Mesothelial cell of epicardium (in vitro differentiated cells): ENCODE data around the gene RBBP8. TPM values are rescaled to one million over a fixed set of nuclear protein-coding genes. Genes with fewer than 3 reads are reported as not detected.

Experiments used
- DNase-seq, 2 experiments: peaks; one replicate each; pipeline ENCODE4 v3.0.0; 2021; ENCODE audit warnings: low spot score in 2 of 2; ENCODE audit not compliant: unreplicated experiment in 2 of 2
- H3K27ac Mint-ChIP-seq: 2 replicates; pipeline ENCODE4 v1.8.0; 2021; ENCODE audit warnings: mixed read lengths
- H3K27me3 Mint-ChIP-seq: 2 replicates; pipeline ENCODE4 v1.8.0; 2021; ENCODE audit warnings: low read depth, mixed read lengths
- H3K36me3 Mint-ChIP-seq: 2 replicates; pipeline ENCODE4 v1.8.0; 2021; ENCODE audit warnings: mixed read lengths
- H3K4me1 Mint-ChIP-seq: 2 replicates; pipeline ENCODE4 v1.8.0; 2021; ENCODE audit warnings: mixed read lengths
- H3K4me3 Mint-ChIP-seq: 2 replicates; pipeline ENCODE4 v1.8.0; 2021; ENCODE audit warnings: mild to moderate bottlenecking, moderate library complexity, mixed read lengths
- H3K9me3 Mint-ChIP-seq: 2 replicates; pipeline ENCODE4 v1.8.0; 2021; ENCODE audit warnings: mixed read lengths
- total RNA-seq: library from RNA; stranded (reverse); gene quantifications from 3 replicates; pipeline ENCODE4 v1.2.1, GENCODE V29; 2021
- TF ChIP-seq, protein P1 (sequence below): fragments of 200-600 bp; sonication (generic); IDR thresholded peaks from one replicate; pipeline ENCODE4 v1.5.0; 2021; ENCODE audit warnings: antibody characterized with exemption; ENCODE audit not compliant: unreplicated experiment

RBBP8 gene
- total RNA-seq, 1 donor from 2014 or later = 29.8 TPM

DNA sequence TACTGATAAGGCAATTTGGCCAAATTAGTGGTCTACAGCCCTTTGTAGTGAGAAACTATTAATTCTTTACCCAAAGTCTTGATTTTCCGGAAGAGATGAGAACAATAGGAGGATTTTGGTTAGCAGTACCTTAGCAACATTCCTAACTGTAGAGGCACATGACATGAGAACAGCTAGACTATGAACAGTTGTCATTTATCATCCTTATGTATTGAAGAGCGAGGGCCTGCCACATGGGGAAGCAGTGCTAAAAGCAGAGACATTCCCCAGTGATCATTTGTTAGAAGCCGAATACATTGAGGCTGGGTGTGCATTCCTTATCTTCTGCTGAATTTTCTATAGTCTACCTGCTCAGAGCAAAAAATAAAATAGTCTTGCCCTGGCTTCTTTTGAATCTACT, 65.2 kb downstream of the RBBP8 start:
- TF ChIP-seq, protein P1, sequence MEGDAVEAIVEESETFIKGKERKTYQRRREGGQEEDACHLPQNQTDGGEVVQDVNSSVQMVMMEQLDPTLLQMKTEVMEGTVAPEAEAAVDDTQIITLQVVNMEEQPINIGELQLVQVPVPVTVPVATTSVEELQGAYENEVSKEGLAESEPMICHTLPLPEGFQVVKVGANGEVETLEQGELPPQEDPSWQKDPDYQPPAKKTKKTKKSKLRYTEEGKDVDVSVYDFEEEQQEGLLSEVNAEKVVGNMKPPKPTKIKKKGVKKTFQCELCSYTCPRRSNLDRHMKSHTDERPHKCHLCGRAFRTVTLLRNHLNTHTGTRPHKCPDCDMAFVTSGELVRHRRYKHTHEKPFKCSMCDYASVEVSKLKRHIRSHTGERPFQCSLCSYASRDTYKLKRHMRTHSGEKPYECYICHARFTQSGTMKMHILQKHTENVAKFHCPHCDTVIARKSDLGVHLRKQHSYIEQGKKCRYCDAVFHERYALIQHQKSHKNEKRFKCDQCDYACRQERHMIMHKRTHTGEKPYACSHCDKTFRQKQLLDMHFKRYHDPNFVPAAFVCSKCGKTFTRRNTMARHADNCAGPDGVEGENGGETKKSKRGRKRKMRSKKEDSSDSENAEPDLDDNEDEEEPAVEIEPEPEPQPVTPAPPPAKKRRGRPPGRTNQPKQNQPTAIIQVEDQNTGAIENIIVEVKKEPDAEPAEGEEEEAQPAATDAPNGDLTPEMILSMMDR = no peak
- Mint-ChIP-seq H3K9me3 (no peaks in the 10 kb centered on the region), H3K36me3 (peaks cover 17% of the 10 kb centered on the region), H3K27ac (peak overlapping the region; percentile 39), H3K4me3 (no peak overlapping the region), H3K4me1 (peaks cover 16% of the 10 kb centered on the region), H3K27me3 (no peaks in the 10 kb centered on the region)
- DNase-seq = no peak

DNA sequence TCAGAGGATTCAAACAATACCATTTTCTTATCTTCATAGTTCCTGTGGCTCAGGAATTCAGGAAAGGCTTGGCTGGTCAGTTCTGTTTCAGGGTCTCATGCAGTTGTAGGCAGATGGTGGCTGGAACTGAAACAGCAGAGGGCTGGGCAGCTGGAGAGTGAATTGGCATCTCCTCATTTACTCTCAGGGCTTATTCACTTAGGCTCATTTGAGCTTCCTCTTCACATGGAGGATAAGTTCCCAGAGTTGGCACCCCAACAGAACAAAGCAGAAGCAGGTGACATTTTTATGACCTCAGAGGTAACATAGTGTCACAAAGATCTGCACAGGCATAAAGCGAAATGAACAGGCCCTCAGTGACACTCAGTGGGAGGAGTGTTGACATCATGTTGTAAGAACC, 66.1 kb downstream of the RBBP8 start:
- H3K27me3 Mint-ChIP-seq = no peaks in the 10 kb centered on the region
- H3K27ac Mint-ChIP-seq = peak overlapping the region; percentile 23
- no peak overlapping the region for H3K4me3 Mint-ChIP-seq
- H3K36me3 Mint-ChIP-seq = peaks cover 17% of the 10 kb centered on the region
- DNase-seq = no peak
- H3K9me3 Mint-ChIP-seq = no peaks in the 10 kb centered on the region
- H3K4me1 Mint-ChIP-seq = peaks cover 16% of the 10 kb centered on the region
- TF ChIP-seq, protein P1 = no peak

DNA sequence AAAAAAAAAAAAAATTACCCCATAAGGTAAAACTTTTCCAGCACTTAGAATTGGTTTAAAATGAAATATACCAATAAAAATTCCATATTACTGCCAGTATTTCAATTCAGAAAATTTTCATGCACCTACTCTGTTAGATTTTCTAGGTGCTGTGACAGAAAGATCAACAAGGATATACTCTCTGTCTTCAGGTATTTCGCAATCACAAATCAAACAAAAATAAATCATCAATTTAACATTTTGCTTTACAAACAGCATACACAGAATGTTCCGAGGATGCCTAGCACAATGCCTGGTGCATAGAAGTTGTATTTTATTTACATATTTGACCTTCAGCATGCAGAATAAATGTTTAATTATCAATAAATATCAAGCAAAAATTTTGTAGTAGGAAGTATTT, 66.5 kb downstream of the RBBP8 start:
- DNase-seq = no peak
- no peaks in the 10 kb centered on the region for H3K27me3 Mint-ChIP-seq
- peaks cover 16% of the 10 kb centered on the region for H3K4me1 Mint-ChIP-seq
- H3K27ac Mint-ChIP-seq = no peak overlapping the region
- H3K36me3 Mint-ChIP-seq = peaks cover 21% of the 10 kb centered on the region
- no peak overlapping the region for H3K4me3 Mint-ChIP-seq
- no peaks in the 10 kb centered on the region for H3K9me3 Mint-ChIP-seq
- TF ChIP-seq, protein P1 = no peak

DNA sequence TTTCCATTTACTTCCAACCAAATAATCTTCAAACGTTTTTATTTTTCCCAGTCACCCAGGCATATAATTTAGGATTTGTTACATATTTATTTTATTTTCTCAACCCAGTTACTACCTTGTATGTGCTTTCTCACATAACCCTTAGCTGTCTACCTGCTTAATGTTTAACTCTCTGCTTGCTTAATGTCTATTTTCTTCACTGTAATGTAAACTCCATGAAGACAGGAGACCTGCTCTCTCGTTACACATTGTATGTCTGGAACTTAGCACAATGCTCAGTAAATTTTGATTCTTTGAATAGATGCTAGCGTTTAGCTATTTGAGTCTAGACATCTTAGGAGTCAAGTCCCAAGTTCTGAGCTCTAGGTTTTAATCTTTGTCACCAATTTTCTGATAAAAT, 70.2 kb downstream of the RBBP8 start:
- DNase-seq = no peak
- H3K27ac Mint-ChIP-seq = no peak overlapping the region
- H3K4me3 Mint-ChIP-seq = no peak overlapping the region
- H3K27me3 Mint-ChIP-seq = no peaks in the 10 kb centered on the region
- peaks cover 23% of the 10 kb centered on the region for H3K36me3 Mint-ChIP-seq
- peaks cover 11% of the 10 kb centered on the region for H3K4me1 Mint-ChIP-seq
- TF ChIP-seq, protein P1 = no peak
- no peaks in the 10 kb centered on the region for H3K9me3 Mint-ChIP-seq

DNA sequence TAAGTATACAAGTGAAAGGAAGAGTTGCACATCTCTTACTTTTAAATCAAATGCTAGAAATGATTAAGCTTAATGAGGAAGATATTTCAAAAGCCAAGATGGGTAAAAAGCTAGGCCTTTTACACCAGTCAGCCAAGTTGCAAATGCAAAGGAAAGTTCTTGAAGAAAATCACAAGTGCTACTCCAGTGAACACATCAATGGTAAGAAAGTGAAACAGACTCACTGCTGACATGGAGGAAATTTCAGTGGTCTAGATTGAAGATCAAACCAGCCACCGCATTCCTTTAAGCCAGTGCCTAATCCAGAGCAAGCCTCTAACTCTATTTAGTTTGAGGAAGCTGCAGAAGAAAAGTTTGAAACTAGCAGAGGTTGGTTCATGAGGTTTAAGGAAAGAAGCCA, 79.1 kb downstream of the RBBP8 start:
- DNase-seq = no peak
- peaks cover 26% of the 10 kb centered on the region for H3K36me3 Mint-ChIP-seq
- TF ChIP-seq, protein P1 = no peak
- no peaks in the 10 kb centered on the region for H3K9me3 Mint-ChIP-seq
- H3K27ac Mint-ChIP-seq = no peak overlapping the region
- no peaks in the 10 kb centered on the region for H3K4me1 Mint-ChIP-seq
- no peaks in the 10 kb centered on the region for H3K27me3 Mint-ChIP-seq
- no peak overlapping the region for H3K4me3 Mint-ChIP-seq
